HG03457 (cell line): Measurements from ENCODE around the gene KITLG.
"Not testable (repeated sequence)": the region's sequence is repeated elsewhere in the genome, so short reads cannot be mapped to it uniquely, and the experiment has no call there.

Experiments used
- ATAC-seq: cut with Tn5 transposase; IDR thresholded peaks from one replicate; pipeline ENCODE4 v1.9.1; 2021; ENCODE audit warnings: moderate number of reproducible peaks; ENCODE audit not compliant: unreplicated experiment

KITLG gene

GRCh38 chr12:88577537-88577936, 2.7 kb downstream of the KITLG start:
- no peak for ATAC-seq

DNA sequence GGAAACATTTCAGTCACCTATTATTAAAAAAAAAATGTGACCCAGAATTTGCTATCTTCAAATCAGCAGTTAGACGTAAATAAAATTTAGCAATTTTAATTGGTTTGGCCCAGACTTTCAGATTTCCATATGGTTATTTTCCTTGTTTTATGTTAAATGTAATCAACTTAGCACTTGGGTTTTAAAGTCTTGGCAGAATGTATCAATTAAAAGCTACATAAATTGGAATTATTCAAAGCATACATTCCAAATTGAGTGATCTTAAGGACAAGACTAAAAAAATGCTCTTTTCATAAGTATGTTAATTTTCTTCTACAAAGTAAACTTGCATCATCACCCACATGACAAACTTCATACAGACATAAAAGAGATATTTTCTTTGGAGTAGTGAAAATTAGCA, 3.4 kb downstream of the KITLG start:
- ATAC-seq: no peak

DNA sequence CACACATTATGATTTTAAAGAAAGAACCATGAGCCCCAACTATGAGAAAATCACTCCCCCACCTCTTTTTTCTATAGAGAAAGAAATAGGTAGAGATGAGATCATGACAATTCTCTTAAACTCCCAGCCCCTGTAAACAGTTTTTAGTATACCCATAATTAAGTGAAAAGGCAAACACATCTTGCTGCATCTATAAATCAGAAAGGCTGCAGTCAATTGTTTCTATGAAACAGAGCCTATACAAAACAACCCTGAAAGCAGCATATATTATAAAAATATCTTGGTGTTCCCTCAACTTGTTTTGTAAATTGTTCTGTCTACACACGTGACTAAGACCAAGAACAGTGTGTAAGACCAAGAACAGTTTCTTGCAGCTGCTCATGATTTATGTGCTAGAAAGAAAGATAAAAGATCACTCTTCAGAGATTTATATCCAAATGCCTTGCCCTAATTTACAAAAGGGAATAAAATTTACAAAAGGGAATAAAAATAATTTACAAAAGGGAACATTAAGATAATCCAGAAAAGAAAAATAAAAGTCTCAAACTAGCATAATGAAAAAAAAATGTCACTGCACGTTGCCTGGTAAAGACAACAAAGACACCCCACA, 4.8 kb downstream of the KITLG start:
- no peak for ATAC-seq

DNA sequence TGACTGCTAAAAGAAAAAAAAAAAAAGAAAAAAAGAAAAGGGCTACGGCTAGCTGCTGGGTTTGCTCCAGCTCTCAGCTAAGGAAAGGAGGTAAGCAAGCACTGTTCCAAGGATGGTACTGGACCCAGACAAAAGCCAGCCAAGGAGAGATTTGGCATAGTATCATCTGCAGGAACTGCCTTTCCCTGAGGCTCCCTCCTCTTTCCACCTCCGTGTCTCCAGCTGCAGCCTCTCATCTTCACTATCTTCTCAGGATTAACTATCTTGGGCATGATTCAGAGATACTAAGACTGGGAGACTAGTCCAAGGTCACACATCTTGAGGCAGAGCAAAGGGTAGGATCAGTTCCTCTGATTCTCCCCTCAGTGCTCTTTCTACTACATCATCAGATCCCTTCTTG, 6.0 kb downstream of the KITLG start:
- ATAC-seq: no peak

- no peak for ATAC-seq
These were observed 6.7 kb downstream of the KITLG start for GRCh38 chr12:88573583-88573982.

GRCh38 chr12:88572781-88573549, 7.3 kb downstream of the KITLG start:
- ATAC-seq: no peak

GRCh38 chr12:88571543-88571942, 8.7 kb downstream of the KITLG start:
- ATAC-seq: no peak

GRCh38 chr12:88570103-88570502, 10.2 kb downstream of the KITLG start:
- ATAC-seq: no peak

DNA sequence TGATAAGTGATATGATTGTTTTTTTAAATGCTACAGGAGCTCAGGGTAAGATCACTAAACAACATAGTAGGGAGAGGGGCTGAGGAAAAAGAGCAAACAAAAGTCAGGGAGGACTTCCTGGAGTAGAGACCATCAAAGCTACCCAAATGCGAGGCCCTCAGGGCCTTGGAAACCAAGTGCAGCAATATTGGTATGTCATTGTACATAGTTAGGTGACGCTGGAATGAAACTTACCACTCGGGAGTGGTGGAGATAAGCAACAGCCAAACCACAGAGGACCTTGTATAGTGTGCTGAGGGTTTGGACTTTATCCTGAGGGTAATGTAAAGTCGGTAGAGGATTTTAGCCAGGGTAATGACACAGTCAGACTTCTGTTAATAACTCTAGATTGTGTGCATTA, 13.8 kb downstream of the KITLG start:
- no peak for ATAC-seq

DNA sequence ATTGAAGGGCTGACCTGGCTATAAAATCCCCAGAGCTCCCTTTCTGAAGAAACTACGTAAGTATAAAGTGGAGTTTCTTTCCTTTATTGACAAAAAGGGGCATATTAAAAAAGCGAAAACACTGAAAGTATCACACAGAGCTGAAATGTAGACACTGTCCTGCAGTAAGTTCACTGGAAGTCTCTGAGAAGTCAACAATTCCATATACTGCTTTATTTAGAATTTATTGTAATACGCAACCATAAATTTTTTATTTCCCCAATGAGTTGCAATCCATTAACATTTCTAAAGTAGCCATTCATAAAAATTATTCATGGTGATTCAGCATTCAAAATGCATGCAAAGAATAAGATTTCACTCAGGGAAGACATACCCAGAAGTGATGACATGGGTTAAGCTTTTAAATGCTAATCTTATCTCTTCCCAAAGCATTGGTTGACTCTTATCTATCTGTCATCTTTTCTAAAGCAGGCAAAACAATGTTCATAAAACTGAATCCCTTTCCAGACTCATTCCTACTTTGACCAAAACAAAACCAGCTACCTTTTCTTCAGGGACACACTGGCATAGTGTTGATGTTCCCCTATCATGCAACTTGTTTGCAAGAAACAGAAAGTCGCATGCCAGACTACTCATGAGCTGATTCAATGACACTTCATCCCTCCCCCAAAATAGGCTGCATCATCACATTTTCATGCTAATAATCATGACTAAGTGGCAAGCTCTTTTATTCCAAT, 17.3 kb downstream of the KITLG start:
- ATAC-seq: no peak

DNA sequence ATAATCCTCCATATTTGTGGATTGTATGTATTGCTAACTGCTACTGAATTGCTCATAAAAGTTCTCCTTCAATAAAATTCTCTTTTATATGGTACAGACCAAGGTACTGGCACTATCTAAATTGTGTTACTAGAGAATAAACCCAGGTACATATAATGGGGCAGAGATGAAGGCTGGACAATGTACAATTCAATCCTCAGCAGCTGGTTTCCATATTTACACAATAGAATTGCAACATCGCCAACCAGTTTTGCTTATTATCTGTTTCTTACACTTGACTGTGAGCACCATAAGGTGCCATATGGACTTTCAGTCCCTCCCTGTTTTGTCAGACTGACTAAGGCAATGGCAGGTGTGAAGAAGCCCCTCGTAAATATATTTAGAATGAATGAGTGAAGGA, 18.1 kb downstream of the KITLG start:
- ATAC-seq: no peak

DNA sequence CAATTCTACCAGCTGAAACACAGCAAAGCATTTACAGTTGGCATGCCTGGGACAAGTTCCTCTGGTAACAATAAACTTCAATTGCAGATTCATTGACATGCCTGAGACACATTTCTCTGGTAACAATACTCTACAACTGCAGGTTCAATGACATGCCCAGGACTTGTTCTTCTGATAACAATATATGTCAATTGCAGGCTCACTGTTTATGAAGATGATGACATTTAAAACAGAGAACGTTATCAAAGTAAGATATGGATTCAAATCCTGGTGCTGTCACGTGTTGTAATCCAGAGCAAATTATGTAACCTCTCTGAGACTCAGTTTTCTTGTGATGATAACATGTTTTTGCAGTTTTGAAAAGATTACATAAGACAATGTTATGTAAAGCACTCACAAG, 20.5 kb downstream of the KITLG start:
- ATAC-seq: no peak

- ATAC-seq: no peak
These were observed 21.1 kb downstream of the KITLG start for GRCh38 chr12:88559199-88559598.

- ATAC-seq: no peak
These were observed 21.9 kb downstream of the KITLG start for GRCh38 chr12:88558340-88558867.

DNA sequence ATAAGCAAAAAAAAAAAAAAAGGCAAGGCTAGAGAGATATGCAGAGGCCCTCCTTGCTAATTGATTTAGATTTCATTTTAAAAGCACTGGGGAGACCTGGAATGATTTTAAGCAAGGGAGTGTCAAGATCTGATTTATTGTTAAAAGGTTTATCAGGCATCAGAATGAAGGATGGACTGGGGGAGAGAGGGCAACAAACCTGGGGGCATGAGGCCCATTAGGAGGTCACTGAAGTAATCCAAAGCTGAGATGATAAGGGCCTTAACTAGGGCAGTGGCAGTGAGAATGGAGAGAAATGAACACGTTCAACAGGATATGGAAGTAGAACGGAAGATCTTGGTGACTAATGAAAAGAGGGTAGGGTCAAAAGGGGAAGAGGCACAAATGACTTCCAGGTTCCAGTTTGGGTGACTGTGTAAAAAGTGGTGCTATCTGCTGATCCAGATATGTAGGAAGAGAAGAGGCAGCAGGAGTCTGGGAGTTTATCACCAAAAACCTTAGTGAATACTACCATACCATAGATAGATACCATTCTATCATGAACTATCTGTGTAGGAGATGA, 24.0 kb downstream of the KITLG start:
- no peak for ATAC-seq

- ATAC-seq: no peak
These were observed 26.2 kb downstream of the KITLG start for GRCh38 chr12:88553941-88554658.

DNA sequence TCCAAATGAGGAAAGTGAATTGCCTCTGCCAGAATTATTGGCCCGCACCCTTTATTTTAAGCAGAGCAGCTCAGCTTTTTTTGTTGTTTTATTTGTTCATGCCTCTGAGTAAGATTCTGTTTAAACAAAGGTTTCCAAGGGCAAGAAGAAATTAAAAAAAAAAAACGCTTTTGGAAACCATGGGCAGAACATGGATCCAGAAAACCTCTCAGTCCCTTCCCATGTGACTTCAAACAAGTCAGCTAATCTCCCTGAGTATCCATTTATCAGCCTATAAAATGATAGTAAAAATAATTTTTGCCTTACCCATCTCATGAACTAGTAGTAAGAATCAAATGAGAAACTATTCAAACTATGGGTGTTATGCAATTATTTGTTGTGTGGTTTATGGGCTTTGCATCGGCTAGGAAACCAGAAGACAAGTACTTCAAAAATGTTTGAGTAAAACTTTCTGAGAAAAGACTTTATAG, 27.6 kb downstream of the KITLG start:
- no peak for ATAC-seq

DNA sequence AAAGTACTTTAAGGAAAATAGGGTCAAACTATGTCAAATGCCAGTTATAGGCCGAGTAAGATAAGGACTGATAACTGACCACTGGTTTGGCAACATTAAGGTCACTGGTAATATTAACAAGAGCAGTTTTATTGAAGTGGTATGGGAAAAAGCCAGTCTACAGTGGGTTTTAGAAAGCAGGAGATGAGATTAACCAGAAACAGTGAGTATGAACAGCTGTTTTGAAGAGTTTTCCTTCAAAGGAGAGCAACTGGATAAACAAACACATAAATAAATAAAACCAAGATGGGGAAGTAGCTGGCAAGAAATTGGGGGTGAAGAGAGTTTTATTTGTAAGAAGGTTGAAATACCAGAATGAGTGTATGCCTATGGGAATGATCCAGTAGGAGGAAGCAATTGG, 30.3 kb downstream of the KITLG start:
- ATAC-seq: no peak

GRCh38 chr12:88547949-88548348, 32.3 kb downstream of the KITLG start:
- not testable (repeated sequence) for ATAC-seq

DNA sequence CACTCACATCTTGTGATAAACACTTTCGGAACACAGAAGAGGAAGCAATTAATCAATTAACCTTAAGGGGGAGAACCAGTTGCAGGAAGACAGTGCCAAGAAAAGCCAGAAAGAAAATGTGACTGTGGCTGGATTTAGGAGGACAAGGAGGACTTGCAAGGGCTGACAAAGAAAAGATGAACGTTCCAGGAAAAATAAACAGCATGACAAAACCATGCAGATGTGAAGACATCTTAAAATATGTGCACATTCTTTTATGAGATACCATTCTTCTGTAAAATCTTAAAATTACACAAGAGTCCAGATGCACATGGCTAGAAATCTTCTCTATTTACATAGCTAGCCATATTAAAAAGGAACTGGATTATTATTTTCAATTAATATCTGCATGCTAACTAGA, 33.4 kb downstream of the KITLG start:
- no peak for ATAC-seq

GRCh38 chr12:88546226-88546625, 34.0 kb downstream of the KITLG start:
- no peak for ATAC-seq
